Activated naive CD4-positive, alpha-beta T cell treated with anti-CD3 and anti-CD28 coated beads, Interleukin-2, amount 50 U/mL, for 16 hours (primary cell): ENCODE results near the gene CCDC92.

ENCODE experiments used
- DNase-seq: peaks from one replicate; pipeline ENCODE4 v3.0.0-alpha.2; 2020

CCDC92 gene, protein sequence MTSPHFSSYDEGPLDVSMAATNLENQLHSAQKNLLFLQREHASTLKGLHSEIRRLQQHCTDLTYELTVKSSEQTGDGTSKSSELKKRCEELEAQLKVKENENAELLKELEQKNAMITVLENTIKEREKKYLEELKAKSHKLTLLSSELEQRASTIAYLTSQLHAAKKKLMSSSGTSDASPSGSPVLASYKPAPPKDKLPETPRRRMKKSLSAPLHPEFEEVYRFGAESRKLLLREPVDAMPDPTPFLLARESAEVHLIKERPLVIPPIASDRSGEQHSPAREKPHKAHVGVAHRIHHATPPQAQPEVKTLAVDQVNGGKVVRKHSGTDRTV

GRCh38 chr12:123972457-123973401, at the start of gene CCDC92, which contains the start of gene ZNF664:
Gene CCDC92, minus strand, starts transcription at chr12:123972831. Its CDS starts 28,526 bp downstream, at chr12:123944305.
Gene ZNF664, plus strand, starts transcription at chr12:123973215. Its CDS starts 38,930 bp downstream, at chr12:124012145.
- DNase-seq, result peak; percentile 96

GRCh38 chr12:124022161-124022560, 49.5 kb upstream of the CCDC92 start:
- no peak for DNase-seq

DNA sequence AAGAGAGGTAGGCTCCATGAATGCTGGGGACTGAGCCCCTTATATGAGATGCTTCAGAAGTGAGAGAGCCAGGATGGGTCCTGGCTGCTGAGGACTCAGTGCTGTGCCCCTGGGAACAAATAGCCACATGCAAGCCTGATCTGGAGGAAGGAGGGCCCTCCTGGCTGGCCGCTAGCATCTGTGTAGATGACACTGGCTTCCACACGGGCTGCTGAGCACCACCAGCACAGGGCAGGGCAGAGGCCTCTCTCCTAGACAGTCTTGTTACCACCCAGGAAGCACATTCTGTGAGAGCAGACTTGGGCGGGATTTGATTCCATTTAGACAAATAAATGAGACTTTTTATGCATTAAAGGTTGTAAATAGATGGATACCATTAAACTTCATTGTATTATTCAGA, 48.4 kb upstream of the CCDC92 start:
- DNase-seq, result no peak

- DNase-seq, result no peak
These were observed 47.9 kb upstream of the CCDC92 start for GRCh38 chr12:124020514-124020949.

- DNase-seq, result no peak
These were observed 46.5 kb upstream of the CCDC92 start for GRCh38 chr12:124019115-124019514.

GRCh38 chr12:124018539-124018938, 45.9 kb upstream of the CCDC92 start:
- DNase-seq, result no peak

- no peak for DNase-seq
These were observed 44.4 kb upstream of the CCDC92 start for GRCh38 chr12:124017064-124017463.

DNA sequence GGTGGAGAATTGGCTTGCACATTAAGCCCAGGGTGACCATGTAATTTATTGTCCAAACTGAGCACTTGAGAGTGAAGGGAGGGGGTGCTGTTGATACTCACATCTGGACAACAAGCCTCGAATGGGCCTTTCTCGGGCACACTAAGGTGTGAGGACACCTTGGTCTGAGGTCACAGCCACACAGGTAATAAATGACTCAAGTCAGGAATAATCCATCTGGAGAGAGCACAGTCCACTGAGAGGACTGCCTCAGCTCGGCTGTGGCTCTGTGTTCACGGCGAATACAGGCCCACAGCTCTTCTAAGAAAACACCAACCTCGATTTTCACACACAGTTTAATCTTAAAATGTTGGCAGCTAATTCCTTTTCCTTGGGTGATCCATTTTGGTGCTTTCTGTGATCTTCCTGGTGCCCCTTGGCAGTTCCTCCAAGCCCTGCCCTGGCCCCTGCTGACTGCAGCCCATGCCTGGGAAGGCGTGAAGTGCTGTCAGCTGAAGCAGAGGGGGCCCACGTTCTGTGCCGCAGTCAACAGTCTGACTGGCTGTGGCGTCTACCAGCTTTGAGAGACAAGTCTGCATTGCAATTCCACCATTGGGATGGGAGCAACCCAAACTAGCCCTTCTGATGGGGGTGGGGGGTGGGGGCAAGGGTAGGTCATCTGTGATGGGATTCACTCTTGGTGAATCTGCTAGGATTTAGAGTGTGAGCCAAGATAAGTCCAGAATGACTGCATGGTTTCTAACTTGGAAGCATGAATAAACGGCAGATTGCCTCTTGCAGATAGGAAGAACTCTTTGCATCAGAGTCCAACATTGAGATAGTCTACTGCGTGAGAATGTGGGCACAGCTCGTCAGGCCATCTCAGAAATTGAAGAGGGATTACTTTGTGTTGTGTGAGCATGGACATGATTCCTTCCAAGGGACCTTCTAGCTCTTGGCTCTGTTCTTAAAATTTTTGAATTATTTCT, 43.1 kb upstream of the CCDC92 start:
- DNase-seq, result no peak

DNA sequence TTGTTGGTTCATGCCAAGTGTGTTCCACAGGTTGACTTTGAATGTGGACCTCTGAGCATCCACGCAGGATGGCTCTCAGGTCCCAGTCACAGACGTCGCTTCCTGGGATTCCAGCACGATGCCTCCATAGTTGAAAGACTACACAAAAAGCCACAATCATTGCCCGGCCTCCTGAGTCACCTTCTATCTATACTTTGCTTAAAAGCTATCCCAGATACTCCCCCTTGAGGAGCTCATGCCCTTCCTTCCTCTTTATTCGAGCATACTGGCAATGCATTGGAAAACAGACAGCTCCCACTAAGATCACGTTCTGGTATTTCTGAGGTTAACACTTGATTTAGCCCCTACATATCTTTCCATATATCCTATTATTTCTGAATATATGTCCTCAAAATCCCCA, 40.4 kb upstream of the CCDC92 start:
- no peak for DNase-seq

DNA sequence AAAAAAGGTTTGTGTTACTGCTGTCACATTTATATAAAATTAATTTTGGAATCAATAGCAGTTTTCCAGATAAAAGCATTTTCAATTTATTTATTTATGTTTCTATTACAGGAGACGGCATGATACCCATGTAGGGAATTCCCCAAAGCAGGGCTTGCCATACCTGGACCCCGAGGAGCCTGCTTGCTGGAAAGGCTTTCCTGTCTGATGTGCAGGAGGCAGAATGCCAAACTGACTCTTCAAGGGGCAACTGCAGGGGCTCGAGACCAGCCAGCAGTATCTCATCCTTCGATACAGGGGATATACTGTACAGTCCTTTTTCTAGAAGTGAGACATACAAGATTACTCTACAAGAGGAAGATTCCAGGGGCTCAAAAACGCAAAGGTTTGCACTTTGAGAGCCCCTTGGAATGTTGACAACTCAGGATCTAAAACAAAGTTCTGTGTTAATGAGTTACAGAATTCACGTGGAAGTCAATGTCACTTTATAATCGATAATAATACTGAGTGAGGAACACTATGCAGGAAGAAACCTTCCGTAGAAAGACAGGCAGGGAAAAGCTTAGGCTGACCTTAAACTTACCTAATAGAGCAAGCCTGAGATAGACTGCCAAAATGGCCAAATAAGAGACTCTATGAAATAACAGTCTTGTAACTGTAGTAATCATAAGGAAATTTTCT, 38.9 kb upstream of the CCDC92 start:
- DNase-seq, result no peak

DNA sequence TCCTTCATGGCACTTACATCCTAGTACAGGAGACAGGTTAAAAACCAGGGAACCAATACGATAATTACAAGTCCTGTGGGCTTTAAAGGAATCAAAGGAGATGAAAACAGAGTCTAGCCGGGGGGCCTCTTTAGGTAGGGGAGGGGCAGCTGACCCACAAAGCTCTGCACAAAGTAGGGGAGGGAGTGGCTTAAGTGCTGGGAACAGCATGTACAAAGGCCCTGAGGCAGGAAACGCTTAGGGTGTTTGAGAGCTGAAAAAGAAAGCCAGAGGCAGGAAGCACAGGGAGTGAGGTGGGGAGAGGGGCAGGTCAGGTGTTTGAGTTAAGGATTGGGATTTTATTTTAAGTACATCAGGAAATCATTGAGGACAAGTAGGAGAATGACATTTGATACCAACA, 38.1 kb upstream of the CCDC92 start:
- DNase-seq, result no peak

- DNase-seq, result no peak
These were observed 37.1 kb upstream of the CCDC92 start for GRCh38 chr12:124009781-124010180.

DNA sequence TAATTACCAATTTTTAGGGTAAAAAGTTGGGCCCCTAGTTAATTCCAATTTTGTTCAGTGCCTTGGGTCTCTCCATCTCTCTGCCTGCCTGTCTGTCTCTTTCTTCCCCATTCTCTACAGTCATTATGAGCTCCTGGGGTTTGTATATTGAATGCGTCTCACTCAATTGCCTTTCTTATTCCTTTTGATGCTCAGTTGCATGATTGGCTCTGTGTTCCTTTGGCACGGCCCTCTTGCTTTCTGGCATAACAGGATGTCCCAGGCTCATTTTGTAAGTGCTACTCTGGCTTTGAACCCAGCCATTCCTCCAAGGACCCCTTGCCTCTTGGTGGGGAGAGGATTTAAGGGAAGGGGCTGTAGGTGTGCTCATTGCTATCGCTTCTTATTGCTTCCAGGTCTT, 36.0 kb upstream of the CCDC92 start:
- DNase-seq, result no peak

GRCh38 chr12:124007826-124008570, 35.4 kb upstream of the CCDC92 start:
- DNase-seq, result no peak

- DNase-seq, result no peak
These were observed 34.4 kb upstream of the CCDC92 start for GRCh38 chr12:124006846-124007713.

GRCh38 chr12:124006085-124006845, 33.6 kb upstream of the CCDC92 start:
- peak; percentile 38 for DNase-seq

DNA sequence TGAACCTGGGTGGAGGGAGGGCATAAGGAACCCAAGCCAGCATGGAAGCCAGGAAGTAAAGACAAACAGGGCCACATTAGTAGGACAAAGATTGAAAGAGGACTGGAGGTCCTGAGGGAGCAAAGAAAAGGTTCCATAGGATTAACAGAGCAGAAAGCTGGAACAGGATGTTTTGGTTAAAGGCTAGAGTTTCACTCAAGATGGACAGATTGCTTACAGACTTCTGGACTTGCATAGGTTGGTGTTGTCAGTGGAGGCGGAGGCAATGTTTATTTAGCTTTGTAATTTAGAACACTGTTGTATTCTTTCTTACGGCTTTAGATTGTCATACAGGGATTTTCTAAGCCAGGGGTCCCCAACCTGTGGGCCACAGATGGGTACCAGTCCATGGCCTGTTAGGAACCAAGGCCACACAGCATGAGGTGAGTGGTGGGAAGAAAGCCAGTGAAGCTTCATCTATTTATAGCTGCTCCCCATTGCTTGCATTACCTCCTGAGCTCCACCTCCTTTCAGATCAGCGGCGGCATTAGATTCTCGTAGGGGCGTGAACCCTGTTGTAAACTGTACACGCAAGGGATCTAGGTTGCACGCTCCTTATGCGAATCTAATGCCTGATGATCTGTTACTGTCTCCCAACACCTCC, 31.7 kb upstream of the CCDC92 start:
- DNase-seq, result no peak

DNA sequence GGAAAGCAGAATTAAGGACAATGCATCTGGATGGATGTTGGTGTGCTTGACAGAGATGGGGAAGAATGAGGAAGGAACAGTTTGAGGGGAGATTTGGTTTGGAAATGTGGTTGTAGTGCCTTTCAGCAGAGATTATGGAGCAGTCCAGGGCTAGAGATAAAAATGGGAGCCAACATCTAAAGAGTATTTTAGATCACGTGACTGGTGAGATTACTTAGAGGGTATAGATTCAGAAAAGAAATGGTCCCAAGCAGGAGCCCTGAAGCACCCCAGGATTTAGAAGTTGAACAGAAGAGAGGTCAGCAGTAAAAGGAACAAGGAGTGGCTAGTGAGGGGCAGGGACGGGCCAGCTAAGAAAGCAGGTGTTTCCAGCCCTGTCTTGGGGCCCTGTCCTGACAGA, 30.0 kb upstream of the CCDC92 start:
- no peak for DNase-seq
